NCI-H2081 (cell line): ENCODE data around the gene MYO5B.

Source experiments
- DNase-seq, 2 experiments: peaks; one replicate each; lab custom pipeline; 2025; lab: John Stamatoyannopoulos, UW

The MYO5B gene

DNA sequence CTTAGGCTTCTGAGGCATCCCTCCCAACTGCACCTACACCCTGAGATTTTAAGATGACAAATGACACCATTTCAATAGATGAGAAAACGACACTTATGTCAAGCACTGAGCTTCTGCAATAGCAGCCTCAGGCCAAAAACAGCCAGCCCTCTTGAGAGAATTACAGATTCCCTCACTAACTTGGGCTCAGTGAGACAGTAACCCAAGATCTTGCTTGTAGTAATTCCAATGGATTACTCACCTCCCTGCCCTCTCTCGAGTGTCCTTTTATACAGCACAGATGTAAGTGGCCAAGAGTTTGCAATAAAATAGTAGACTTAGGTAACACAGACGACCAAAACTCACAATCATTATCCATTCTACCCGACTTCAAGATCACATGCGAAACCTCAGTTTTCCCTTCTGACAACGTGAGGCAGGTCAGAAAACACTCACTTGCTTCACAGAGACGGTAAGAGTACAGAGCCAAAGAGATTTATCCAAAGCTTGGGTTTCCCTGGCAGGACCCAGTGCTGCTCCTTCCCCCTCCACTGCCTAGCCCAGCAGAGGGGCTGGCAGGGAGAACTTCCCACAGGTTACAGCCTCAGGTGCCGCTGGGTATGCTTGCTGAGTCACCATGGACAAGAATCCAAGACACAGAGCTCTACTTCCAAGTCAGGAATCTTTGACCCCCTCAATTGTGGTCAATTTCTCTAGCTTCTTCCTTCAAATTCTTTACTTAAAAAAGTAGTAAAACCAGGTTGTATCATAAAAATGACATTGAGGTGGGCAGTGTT, 181.4 kb downstream of the MYO5B start:
- DNase-seq = no peak

DNA sequence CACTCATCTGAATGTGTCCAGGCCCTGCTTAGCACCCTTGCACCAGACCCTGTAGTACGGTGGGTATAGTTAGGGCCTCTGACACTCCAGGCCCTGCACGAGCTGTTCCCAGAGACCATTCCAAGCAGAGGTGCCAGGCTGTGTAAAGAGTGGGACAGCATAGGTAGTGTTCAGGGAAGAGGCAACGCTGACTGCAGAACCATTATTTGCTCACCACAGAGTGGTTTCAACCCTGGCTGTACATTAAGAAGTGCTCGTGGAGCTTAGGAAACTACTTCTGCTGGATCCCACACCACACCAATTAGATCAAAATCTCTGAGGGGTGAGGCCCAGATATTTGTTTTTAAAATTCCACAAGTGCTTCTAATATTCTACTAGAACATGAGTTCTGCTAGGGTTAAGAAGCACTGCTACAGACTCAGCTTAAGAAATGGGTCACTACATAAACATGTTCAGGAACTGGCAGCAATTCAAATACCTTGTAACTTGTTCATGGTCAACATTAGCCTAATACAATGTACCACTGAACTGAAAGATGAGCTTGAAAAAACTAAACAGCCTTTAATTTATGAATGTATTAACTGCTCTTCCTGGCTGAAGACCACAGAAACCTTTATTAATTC, 183.0 kb downstream of the MYO5B start:
- no peak for DNase-seq

DNA sequence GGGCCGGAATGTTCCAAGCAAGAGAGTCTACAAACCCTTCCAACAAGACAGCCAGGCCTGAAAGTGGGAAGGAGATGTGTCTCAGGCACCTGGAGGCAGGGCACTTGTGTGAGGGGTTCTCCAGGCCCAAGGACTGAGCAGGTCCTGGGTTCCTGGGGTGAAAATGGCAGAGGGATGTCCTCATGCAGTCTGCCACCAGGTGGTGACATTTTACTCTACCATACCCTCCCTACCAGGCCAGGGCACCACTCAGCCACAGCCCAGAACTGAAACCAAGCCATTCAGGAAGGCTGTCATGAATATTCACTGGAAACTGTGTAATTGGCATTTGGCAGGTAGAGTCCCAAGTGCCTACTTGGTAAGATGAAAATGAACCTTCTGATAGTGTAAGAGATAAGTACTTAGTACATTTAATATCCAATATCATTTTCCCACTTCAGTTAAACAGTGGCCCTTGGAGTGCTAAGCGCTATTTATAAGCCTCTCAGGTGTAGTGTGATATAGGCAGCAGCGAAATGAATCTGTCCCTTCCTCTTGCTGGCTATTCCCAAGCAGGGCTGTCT, 185.1 kb downstream of the MYO5B start:
- DNase-seq = peak; percentile 47 to 52

DNA sequence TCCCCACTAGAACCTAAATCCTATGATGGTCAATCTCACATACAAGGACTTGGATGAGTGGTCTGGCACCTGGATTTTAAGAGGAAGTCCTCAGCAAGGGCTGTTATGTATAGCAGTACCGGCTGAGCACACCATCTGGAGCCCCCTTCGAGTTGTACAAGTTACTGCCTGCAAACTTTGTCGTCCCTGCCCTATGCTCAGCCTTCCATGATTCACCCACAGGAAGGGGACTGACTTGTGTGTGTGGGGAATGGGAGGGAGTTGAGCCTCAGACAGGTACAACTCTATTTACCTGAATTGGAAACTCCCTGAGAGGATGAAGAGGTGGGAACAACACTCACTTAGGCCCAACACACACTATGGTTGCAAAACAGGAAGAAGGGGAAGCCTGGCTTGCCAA, 186.6 kb downstream of the MYO5B start:
- no peak for DNase-seq

DNA sequence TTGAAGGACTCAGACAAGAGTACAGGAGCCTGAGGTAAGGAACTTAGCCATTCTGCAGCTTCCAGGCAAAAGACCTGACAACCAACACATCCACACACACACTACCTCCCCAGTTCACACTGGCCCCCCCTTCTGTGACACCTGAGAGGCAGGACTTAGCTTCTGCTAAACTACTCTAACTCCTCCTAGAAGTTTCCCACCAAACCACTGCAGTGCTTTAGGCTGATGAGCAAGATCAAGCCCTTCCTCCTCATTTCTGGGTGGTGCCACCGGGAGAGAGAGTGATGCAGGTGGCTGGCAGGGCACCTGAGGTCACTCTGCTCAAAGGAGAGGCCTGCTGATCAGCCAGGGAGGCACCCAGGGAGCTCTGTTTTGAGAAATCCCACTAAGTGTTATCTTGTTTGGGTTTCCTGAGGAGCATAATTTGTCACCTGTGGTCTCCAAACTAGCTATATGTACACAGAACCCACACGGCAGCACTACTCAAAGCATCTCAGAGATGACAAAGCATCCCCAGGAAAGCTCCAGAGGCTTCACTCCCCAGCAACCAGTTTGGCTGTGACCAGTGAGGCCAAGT, 188.4 kb downstream of the MYO5B start:
- DNase-seq = peak in 1 of 2 experiments; percentile 19

DNA sequence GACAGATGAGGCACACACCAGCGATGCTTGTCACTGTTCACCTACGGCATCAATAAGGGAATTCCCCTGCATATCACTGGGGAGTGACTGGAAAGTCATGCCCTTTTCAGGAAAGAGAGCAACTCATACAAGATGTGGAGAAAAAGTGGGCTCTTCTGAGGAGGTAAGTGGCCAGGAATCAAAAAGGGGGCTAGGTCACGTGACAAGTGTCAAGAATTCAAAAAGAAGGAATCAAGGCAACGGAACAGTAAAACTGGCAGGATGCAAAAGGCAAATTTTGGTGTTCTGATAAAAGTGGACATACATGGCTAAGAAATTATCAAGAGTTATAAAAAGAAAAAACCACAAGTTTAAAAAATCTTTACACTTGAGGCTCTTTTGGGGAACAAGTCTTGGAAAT, 190.9 kb downstream of the MYO5B start:
- no peak for DNase-seq

DNA sequence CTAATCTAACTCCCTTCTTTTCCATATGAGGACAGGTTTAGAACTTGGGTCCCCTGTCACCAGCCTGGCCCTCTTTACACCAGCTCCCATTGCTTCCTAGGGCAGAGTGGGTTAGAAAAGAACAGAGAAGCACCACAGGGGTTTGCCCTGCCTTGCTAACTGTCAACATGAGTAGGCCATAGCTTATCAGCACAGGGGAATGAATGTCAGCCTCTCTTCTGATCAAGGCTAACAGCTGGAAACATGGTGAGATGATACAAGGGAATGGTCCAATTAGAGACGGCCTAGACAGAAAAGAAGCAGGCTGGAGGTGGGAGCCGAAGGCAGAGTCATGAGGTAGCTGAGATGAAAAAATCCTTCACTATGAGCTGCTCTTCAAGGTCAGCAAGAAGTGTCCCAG, 192.2 kb downstream of the MYO5B start:
- DNase-seq = no peak

DNA sequence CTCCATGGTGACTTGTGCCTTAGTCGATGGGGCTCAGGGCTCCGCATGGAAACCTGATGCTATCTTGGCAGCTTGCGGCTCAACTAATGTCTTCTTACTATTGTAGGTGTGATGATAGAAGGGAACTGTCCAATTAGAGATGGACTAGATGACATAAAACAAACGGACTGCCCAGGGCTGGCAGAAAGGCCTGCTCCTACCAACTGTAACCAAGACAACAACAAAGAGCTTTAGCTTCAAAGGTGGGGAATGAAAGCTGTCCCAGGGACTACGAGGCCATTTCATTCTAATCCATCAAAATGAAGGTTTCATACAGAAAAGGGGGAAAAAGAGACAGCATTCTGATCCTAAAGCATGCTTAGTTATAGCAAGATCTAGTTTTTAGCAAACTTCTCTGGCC, 194.7 kb downstream of the MYO5B start:
- no peak for DNase-seq

DNA sequence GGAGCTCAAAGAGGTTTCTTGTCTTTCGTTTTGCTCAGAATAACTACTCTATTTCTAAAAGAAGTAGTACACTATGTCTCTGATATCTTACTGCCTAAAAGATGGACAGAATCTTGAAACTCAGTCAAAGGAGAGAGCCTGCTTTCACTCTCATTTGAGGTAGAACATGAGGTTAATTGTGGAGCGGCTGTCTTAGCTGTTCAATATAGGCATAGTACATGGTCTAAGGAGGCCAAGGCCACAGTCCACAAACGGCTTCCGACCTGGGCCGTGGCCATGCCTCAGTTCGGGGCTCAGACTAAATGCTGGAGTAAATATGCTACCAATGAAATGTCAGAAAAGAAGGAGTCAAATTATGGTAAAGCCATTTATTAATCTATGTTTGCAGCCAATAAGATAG, 195.8 kb downstream of the MYO5B start:
- no peak for DNase-seq

DNA sequence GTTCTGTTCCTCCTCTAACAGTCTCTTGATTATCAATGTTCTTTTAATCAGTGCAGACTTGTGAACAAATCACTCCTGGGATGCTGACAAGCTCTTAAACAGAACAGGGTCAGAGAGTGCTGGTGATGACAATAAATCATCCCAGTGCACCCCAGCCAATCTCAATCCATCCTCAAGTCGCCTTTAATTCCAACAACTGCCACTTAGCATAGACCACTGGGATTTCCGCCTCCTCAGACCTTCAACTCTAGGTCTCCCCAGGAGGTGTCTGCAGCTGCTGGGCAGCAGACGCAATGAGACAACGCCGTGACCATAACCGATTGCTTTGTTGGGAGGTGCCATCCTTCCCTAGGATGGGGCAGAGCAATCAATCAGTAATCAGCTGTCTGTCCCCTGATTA, 197.4 kb downstream of the MYO5B start:
- no peak for DNase-seq

DNA sequence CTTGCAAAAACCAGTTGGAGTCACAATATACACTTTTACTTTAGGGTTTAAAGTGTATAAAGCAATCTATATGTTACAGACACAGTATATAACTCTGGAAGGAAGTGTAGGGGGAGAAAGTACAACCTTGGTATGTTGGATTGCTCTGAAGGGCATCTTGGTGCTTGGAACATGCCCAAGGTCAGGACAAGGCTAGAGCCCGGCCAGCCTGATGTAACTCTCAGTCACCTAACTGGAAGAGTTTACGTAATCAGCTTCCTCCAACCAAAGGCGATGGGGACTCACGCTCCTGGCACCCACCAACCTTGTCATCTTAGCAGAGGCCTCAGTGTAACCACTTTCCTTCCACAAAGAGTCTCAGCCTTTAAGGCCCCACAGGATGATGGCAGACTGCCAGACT, 200.5 kb downstream of the MYO5B start:
- DNase-seq = no peak

DNA sequence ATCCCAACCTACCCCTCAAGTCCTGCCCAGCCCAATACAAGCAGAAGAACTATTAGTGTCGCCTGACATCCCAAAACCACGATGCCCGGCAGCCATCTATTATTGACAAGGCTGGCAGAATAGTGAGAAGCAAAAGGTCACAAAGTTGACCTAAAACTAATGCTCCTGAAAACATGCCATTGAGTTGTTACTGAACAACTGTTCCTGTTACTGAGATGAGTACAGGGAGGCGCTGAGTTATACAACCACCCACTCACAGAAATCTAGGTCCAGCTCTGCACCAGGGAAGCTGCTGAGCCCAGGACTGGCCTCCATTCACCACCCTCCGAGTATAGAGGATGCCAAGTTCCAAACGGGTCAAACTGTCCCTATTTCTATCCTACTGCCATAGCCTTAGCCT, 201.6 kb downstream of the MYO5B start:
- no peak for DNase-seq

DNA sequence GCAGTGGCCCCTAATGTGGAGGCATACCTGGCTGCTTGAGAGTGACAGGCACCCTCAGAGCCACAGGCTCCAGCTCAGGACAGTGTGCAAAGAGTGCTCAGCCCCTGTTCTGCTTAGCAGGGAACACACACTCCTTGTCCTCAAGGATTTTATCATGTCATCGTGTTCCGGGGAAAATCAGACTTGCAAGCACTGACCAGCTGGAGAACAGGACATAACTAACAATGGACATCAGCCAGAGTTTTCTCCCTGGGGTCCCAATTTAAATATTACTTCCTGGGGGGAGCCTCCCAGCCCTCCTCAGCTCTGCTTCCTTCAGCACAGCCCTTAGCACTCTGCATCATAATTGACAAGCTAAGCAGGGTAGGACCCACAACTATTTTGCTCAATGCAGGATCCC, 206.2 kb downstream of the MYO5B start:
- DNase-seq = no peak

DNA sequence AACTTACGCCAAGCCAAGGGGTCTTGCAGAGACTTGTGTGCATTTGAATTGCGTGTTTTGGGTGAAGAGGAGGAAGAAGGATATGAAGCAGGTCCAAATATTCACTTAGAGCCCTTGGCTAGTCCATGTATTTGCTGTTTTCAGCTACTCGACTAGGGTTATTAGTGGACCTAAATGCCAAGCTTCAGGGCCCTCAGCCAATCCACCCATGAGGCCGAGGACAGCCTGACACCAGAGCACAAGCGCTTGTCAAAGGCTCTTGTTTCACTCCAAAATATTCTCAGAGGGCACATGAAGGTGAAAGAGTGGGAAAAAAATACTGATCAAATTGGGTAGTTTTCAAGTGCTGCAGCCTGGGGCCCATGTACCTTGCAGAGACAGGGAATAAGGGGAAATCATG, 206.8 kb downstream of the MYO5B start:
- no peak for DNase-seq

DNA sequence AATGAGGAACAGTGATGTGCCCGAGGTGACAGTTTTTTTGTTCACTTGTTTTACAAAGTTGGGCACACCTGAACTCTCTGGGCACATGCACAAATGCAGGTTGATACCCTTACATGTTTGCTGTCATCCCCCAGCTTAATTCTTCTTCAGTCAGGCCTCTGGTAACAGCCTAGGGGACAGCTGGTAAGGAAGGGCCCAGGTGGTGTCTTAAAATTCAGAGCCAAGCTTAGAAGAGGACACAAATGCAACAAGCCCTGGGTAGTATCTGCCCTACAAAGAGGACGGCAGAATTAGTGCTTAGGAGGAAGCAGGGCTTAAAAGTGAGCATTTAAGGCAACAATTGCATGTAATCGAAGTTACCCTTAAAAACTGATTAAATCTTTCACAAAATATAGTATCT, 209.7 kb downstream of the MYO5B start:
- no peak for DNase-seq

DNA sequence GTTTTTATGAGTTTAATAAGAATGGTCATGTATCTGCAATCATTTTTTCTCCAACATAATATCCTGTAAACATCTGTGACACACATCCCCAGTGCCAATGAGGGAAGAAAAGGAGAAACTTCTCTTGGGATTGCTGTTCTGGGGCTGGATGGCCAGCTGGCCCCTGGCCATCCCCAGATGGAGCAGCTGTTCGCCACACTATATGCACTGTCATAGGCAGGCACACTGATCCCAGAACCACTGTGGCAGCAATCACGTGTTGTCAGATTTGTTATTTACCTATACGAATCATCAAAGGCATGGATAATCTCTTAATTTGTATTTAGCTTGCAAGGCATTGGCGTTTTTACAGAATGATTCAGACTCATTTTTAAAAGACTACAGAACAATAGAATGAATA, 214.1 kb downstream of the MYO5B start:
- peak in 1 of 2 experiments; percentile 2 for DNase-seq

DNA sequence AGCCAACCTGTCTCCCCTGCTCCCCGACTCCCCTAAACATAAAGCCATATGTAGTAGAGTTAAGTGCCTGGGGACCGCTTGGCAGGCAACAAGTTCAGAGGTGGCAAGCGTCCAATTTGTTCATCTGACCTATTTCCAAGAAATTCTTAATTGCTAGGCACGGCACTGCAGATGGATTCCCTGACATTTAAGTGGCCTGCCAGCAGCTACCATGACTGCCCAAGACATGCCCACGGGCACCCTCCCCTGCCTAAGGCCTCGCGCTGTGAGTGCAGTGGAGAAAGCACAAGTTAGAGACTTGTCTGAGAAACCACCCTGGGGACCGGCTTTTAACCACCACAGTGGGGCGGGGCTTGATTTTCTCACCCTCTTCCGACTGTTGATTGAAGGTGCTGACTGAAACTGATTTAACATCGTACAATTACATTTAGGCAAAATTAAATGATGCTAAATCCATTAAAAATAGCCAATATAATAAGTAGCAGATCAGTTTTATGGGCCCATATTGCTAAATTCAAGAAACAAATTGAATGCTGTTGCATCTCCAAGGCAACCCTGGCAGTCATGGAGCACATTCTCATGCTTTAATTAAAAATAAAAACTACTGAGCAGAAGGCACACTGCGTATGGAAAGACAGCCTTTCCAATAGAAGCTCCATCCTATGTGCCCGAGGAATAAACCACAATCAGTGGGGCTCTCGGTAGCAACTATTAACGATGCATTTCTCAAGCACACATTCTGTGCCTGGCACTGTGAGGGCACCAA, 218.0 kb downstream of the MYO5B start:
- no peak for DNase-seq

DNA sequence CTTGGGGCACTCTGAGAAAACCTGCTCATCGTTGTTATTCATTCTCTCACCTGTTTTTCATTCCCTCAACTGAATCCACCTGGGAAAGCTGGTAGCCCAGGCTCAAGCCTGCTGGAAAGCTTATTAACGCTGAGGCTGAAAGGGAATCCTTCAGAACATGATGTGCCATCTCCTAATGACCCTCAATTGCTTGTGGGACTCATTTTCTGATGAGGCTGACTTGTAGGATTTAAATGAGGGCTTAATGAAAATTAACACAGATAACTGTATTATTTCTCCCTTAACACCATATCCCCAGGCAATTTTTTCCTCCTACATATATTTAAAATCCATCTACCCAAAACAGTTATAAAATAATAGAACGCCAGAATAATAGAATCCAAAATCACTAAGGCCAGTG, 218.9 kb downstream of the MYO5B start:
- no peak for DNase-seq

DNA sequence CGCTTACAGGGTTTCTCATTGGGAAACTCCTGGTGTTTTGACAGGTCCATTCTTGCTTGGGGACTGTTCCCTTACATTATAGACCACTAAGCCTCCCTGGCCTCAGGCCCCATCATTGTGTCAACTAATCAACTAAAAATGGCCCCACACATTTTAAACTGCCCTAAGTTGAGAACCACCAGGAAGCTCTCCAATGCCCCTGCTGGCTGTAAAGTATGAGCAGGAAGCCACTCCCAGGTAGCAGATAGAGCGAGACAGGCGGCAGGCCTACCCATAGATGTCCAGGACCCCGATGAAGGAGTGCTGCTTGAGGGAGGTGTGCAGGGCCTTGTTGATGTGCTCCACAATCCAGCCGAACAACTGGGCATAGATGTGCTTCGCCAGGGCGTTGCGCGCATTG, 220.9 kb downstream of the MYO5B start:
- DNase-seq = no peak

DNA sequence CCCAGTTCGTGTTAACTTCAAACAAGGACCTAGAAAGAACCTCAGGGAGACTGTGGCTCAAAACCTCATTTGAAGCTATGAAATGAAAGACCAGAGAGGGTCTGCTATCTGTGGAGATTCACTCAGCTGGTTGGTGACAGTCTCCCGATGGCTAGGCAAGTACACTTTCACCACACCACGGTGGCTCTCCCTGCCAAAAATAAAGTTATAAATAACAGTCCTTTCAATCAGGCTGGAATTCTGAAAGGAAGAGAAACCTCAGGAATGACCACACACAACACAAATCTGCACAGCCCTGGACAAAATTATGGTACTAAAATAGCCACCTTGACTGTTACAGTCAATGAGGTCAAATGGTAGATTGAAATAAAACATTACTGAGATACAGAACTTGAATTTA, 221.4 kb downstream of the MYO5B start:
- no peak for DNase-seq

DNA sequence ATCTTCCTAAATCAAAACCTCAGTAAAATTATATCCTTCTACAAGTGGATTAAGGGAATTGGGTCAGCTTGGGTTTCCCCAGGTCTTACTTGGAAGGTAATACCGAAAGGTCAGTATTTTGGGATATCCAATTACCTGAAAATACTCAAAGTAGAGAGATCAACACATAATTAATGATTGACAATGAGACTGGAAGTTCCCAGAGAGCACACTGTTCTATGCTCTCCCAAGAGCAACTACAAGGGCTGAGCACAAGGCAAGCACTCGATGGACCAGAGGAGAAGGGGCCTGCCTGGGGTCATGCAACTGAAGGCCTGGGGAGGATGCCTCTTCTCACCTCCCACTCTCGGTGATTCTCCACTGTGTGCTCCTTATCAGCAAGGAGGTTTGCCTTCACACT, 222.4 kb downstream of the MYO5B start:
- no peak for DNase-seq

DNA sequence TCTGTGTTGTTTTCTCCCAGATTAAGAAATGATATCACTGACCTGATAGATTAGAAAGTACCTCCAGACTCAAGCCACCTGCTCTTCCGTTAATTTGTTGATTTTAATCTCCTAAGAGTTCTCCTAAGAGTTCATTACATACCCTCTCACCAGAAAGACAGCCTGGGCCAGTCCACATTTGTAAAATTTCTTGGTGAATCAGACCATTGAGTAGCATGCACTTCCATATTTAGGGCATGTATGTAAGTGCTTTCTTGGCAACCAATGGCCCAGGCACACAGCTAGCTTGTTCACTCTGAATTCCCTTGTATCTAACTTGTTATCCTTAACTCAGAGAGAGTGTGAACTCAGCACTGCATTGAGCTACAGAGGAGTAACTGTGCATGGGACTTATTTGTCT, 223.5 kb downstream of the MYO5B start:
- DNase-seq = no peak

DNA sequence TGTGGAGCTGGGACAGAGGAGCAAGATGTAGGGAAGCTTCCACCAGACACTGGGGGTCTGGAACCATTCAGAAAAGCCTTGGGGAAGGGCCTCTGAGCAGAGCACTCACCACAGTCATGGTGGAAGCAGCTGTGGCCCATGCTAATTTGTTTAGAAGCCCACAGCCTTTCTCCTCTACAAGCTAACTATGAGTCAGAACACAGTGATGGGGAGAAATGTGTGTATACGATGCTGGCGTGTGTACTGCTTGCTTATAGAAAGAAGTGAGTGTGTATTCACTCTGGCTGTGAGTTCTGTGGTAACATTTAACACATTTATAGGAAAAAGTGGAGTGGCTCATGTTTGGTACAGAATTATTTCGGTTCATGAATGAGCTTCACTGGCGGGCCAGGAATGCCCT, 224.6 kb downstream of the MYO5B start:
- no peak for DNase-seq
